SK-N-MC (cell line): ENCODE results near the gene PGAP1.

Source experiments
- FOXP2 ChIP-seq: optimal IDR thresholded peaks from 2 replicates; pipeline ENCODE3; 2011; ENCODE audit warnings: mild to moderate bottlenecking, moderate library complexity; ENCODE audit not compliant: insufficient read depth; ENCODE audit errors: extremely low read length, control extremely low read depth
- POLR2AphosphoS5 ChIP-seq: IDR thresholded peaks from 2 replicates; pipeline ENCODE4 v1.6.1; 2012; ENCODE audit warnings: mild to moderate bottlenecking, low read depth, low read length, borderline replicate concordance

DNA sequence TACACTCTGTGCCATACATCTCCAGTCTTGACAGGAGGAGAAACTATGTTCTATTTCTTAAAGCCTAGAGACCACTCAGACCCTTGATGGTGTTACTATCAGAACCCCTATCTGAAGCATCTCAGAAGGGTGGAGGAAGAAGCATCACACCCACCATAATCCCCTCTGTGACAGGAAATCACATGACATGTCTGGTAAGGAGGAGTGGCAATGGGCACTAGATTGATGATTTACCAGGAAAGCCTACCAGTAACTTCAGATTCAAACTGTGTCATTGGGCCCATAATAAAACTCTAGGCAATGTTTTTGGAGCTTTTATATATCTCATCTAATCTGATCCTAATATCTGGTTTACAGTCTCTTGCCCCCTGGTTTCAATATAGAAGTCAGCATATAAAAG lies 80.2 kb downstream of the PGAP1 start:
- TF ChIP-seq POLR2AphosphoS5, result no peak
- no peak for TF ChIP-seq FOXP2
